DMS114 treated with DMSO at 0.1 percent for 48 hours (cell line): ENCODE results near the gene YBEY.

Source experiments
- DNase-seq: peaks from one replicate; lab custom pipeline; 2025; ENCODE audit not compliant: unreplicated experiment; lab: John Stamatoyannopoulos, UW

The YBEY gene

GRCh38 chr21:46325073-46325912 is 39.2 kb downstream of the YBEY start:
- DNase-seq: peak; percentile 33

- DNase-seq: no peak
Observed at GRCh38 chr21:46326110-46326703, 40.1 kb downstream of the YBEY start.

DNA sequence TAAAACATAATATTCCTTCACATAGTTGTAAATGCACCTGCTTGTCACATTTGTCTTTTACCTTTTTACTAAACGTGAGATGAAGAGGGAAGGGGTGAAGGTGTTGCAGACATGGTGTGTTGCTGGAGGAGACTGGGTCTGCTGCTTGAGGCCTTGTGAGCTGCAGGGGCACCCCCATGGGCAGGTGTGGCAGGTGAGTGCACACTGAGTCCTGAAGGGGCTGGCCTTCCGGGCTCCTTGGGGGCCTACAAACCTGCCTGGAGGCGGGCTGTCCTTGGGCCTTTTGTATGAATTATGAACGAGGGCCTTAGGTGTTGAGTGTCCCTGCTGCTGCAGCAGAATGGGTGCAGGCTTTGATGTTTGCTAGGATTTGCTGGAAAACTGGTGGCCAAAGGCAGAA is 41.6 kb downstream of the YBEY start:
- DNase-seq: no peak

GRCh38 chr21:46328151-46328550 is 42.0 kb downstream of the YBEY start:
- DNase-seq: no peak

DNA sequence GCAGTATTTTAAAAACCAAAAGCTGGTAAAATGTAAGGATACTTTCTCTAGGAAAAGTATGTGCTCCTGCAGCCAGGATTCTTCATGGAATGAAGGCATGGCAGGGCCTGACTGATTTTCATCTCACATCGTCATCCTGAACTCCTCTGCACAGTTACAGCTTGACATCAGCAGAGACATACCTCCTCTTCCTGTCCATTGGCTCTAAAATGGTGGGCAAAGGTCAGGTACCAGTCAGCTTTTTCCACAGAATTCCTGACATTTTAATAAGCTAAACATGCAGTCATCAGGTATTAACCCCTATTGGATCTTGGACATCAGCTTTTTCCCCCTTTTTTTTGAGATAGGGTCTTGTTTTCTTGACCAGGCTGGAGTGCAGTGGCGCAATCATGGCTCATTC is 43.7 kb downstream of the YBEY start:
- no peak for DNase-seq

DNA sequence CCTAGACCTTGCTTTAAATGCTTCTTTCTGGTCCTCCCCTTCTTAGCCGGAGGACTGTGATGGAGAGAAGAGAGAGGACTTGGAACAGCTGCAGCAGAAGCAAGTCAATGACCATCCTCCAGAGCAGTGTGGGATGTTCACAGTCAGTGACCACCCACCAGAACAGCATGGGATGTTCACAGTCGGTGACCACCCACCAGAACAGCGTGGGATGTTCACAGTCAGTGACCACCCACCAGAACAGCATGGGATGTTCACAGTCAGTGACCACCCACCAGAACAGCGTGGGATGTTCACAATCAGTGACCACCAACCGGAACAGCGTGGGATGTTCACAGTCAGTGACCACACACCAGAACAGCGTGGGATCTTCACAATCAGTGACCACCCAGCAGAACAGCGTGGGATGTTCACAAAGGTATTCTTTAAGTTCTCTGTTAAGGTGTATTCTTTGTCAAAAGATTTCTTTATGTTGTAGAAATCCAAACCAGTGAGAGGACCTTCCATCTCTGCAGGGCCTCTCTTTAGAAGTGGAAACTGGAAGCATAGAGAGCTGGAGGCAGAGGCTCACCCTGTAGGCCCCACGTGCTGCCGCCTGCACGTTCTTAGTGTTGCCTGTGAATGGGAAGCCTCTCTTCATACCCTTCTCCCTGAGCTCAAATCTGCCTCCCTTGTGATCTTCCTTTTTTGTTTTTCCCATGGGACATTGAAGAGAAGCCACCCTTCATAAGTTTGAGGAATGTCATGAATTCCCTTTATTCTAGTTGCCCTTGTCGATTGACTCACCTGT is 48.4 kb downstream of the YBEY start:
- no peak for DNase-seq

DNA sequence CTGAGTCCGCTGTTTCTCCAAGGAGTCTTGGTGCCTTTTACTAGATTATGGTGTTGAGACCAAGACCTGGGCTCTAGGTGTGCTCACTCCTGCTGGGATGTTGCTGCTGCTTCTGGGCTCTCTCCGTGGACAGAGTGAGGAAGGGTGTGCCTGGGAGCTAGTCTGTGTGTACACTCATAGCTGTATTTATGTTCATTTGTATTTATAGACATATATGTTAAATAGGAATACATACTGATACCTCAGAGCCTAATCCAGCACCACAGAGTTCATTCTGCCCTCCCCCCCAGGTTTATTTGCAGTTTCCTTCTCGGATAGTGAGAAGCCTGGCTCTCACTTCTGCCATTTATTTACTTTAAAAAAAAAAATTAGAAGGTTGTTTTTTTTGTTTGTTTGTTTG is 50.5 kb downstream of the YBEY start:
- no peak for DNase-seq

DNA sequence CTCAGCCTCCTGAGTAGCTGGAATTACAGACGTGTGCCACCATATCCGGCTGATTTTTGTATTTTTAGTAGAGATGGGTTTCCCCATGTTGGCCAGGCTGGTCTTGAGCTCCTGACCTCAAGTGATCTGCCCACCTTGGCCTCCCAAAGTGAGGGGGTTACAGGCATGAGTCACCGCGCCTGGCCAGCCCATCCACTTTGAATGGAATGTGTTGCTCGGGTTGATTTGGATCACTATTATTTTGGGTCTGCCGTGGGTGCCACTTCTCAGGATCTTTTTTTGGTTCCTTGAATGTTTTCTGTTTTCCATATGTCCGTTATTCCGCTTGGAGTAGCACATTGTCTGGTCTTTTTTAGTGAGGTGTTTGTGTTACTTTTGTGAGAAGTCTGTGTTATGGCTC is 54.9 kb downstream of the YBEY start:
- DNase-seq: no peak

GRCh38 chr21:46344219-46344915 is 58.2 kb downstream of the YBEY start:
- no peak for DNase-seq

DNA sequence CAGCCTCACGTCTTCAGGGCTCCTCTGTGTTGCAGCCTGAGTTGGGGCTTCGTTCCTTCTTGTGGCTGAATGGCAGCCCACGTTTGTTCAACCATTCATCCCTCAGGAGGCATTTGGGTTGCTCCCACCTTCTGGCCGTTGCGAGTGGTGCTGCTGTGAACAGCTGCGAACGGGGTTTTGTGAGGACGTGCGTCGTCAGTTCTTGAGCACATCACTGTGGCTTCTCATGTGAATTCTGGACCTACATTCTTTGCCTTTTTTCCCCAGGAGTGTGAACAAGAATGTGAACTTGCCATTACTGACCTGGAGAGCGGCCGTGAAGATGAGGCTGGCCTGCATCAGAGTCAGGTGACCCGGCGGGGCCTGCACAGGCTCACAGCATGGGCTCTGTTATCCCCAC is 59.7 kb downstream of the YBEY start:
- DNase-seq: no peak

DNA sequence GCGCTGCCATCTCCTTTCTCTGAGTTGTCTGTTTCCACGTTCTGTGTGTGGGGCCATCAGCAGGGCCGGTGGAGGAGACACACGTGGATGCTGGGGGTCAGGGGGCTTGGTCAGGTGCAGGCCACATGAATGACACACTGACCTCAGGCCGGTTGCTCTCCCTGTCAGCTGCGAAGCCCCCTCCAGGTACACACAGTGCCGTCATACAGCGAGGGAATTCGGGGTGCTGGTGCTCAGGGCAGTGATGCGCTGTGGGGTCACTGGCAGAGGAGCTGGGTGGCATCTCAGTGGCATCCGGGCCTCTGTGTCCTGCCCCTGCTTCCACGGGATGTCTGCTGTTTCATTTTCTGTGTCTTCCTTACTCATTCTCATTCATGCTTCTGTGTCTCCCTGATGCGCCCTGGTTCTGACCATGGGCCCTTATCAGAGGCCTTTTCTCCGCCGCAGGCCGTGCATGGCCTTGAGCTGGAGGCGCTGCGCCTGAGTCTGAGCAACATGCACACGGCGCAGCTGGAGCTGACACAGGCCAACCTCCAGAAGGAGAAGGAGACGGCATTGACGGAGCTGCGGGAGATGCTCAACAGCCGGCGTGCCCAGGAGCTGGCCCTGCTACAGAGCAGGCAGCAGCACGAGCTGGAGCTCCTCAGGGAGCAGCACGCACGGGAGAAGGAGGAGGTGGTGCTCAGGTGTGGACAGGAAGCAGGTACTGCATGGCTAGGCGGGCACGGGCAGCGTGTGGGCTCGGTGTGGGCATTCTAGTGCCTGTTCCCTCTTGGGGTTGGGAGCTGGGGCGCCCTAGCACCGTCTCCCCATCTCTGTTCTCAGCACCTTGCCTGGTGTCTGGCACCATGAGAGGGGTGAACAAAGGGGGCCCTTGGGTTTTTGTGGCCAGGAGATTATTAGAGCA is 60.4 kb downstream of the YBEY start:
- no peak for DNase-seq

DNA sequence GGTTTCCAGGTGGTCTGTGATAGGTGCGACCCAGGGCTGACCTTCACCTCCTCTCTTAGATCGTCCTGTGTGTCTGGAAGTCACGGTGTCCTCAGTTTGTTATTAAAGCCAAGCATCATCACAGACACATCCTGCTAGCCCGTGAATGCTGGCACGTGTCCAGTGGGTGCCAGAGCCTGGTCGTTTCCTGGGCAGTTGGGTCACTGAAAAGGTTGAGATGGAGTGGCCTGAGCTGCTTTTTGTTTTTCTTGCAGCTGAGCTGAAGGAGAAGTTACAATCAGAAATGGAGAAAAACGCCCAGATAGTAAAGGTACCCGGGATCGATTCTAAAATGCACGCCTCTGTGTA is 61.0 kb downstream of the YBEY start:
- DNase-seq: no peak
